Fibroblast of pulmonary artery (primary cell): ENCODE results near the gene MRC2.

Experiments
- DNase-seq: peaks from one replicate; pipeline ENCODE4 v3.0.0-alpha.2; 2010; ENCODE audit warnings: low read depth
- H3K4me3 ChIP-seq: replicated peaks from 2 replicates; pipeline ENCODE4 v1.5.1; 2011; ENCODE audit warnings: low read depth, mild to moderate bottlenecking, control low read depth, low read length, moderate library complexity
- TF ChIP-seq, protein P1 (sequence below): IDR thresholded peaks from 2 replicates; pipeline ENCODE4 v1.5.1; 2011; ENCODE audit warnings: mild to moderate bottlenecking, control low read depth, low read length, inconsistent platforms; ENCODE audit errors: missing control alignments

The MRC2 gene

DNA sequence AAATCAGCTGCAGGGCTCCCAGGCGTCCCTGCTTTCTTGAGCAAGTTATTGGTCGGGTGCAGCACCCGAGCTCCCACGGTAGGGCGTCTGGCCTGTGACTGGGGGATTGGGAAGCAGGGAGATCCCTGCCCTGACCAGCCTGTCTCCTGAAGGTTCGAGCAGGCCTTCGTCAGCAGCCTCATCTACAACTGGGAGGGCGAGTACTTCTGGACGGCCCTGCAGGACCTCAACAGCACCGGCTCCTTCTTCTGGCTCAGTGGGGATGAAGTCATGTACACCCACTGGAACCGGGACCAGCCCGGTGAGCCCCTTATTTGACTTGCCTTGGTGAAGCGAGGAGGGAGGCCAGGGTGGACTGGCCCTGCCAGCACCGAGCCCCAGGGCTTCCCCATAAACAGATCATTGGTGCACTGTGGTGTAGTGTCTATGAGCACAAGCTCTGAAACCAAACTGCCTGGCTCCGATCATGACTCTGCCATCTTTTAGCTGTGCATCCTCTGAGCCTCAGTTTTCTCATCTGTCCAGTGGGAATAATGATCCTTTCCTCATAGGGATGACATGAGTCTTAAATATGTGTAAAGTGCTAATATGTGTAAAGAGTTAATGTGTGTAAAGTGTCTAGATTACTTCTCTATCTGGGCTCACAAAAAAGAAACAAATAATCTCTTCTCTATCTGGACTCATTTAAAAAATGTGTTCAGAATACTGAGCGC lies 48.9 kb downstream of the MRC2 start:
- no peak for DNase-seq
- TF ChIP-seq, protein P1, sequence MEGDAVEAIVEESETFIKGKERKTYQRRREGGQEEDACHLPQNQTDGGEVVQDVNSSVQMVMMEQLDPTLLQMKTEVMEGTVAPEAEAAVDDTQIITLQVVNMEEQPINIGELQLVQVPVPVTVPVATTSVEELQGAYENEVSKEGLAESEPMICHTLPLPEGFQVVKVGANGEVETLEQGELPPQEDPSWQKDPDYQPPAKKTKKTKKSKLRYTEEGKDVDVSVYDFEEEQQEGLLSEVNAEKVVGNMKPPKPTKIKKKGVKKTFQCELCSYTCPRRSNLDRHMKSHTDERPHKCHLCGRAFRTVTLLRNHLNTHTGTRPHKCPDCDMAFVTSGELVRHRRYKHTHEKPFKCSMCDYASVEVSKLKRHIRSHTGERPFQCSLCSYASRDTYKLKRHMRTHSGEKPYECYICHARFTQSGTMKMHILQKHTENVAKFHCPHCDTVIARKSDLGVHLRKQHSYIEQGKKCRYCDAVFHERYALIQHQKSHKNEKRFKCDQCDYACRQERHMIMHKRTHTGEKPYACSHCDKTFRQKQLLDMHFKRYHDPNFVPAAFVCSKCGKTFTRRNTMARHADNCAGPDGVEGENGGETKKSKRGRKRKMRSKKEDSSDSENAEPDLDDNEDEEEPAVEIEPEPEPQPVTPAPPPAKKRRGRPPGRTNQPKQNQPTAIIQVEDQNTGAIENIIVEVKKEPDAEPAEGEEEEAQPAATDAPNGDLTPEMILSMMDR, result no peak

DNA sequence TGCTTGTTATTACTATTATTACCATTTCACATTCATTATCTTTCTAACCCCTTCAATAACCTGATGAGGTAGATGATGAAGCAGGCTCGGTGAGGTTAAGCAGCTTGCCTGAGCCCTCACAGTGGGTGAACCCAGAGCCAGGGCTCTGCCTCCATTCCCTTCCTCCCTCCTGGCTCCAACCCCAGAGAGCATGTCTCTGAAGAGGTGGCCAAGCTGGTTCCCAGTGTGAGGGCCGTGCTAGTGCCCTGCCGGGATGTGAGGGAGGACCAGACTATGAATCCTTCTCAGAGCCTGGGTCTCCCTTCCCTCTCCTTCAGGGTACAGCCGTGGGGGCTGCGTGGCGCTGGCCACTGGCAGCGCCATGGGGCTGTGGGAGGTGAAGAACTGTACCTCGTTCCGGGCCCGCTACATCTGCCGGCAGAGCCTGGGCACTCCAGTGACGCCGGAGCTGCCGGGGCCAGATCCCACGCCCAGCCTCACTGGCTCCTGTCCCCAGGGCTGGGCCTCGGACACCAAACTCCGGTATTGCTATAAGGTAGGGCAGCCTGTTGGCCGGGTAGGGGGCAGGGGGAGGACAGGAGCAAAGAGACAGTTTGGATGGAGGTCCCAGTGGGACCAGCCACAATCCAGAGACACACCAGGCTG lies 49.6 kb downstream of the MRC2 start:
- TF ChIP-seq, protein P1, result no peak
- no peak for DNase-seq
- no peak overlapping the region for H3K4me3 ChIP-seq

More for the DNA sequence above, 48.9 kb downstream of the MRC2 start:
- H3K4me3 ChIP-seq, result no peak overlapping the region

DNA sequence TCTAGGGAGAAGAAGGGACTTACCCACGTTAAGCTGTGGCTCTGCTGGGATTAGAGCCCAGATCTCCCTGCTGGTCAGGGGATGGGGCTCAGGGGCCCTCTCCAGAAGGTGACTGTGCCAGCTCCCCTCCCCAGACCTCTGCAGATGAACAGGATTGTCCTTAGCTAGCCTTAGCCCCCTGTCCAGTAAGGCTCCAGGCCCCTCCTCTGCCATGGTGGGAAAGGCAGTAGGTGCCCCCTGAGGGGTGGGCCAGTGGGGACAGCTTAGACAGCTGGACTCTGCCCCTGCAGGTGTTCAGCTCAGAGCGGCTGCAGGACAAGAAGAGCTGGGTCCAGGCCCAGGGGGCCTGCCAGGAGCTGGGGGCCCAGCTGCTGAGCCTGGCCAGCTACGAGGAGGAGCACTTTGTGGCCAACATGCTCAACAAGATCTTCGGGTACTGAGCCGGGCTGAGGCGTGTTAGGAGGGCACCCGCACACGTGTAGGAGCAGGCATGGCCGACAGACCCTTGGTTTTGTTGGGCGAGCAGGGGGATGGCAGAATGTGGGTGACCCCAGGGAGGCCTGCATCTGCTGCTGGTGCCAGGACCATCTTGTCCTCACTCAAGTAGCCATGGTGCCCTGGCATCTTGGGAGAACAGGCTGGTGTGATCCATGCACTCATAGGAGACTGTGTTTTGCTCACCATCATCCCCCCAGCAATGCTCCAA lies 50.9 kb downstream of the MRC2 start:
- H3K4me3 ChIP-seq, result no peak overlapping the region
- DNase-seq, result no peak
- TF ChIP-seq, protein P1, result no peak

DNA sequence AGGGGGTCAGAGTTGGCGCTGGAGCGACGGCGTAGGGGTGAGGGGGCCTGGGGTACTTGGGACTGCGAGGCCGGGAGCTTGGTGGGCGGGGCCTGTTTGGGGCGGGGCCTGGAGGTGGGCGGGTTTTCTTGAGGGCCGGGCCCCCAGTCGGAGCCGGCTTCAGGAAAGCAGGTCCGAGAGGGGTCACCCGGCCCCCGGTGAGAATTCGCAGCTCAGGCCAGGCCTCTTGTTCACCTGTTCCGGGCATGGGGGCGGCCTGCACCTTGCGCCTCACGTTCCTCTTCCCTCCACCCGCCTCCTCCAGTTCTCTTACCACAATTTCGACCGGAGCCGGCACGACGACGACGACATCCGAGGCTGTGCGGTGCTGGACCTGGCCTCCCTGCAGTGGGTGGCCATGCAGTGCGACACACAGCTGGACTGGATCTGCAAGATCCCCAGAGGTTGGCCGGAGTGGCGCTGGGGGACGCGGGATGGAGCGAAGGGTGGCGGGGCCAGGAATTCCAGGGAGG lies 52.5 kb downstream of the MRC2 start:
- no peak for DNase-seq

DNA sequence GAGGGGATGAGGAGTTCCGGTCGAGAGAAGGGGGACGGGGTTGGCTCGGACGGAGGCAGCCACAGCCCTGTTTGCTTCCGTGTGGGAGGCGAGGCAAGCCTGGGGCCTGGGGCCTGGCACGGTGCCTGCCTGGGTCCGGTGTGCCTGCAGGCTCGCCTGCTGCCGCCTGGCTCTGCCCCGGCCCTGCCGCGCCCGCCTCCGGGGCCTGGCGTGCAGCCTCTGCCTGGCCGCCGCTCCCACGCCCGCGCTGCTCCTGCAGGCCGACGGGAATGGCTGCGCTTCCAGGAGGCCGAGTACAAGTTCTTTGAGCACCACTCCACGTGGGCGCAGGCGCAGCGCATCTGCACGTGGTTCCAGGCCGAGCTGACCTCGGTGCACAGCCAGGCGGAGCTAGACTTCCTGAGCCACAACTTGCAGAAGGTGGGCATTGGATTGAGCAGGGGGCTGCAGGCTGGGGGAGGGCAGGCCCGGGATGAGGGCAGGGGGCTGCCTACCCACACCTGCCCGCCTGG lies 53.1 kb downstream of the MRC2 start:
- no peak for DNase-seq
- H3K4me3 ChIP-seq, result no peak overlapping the region
- TF ChIP-seq, protein P1, result no peak

More for the DNA sequence above, 52.5 kb downstream of the MRC2 start:
- TF ChIP-seq, protein P1, result no peak
- H3K4me3 ChIP-seq, result no peak overlapping the region

DNA sequence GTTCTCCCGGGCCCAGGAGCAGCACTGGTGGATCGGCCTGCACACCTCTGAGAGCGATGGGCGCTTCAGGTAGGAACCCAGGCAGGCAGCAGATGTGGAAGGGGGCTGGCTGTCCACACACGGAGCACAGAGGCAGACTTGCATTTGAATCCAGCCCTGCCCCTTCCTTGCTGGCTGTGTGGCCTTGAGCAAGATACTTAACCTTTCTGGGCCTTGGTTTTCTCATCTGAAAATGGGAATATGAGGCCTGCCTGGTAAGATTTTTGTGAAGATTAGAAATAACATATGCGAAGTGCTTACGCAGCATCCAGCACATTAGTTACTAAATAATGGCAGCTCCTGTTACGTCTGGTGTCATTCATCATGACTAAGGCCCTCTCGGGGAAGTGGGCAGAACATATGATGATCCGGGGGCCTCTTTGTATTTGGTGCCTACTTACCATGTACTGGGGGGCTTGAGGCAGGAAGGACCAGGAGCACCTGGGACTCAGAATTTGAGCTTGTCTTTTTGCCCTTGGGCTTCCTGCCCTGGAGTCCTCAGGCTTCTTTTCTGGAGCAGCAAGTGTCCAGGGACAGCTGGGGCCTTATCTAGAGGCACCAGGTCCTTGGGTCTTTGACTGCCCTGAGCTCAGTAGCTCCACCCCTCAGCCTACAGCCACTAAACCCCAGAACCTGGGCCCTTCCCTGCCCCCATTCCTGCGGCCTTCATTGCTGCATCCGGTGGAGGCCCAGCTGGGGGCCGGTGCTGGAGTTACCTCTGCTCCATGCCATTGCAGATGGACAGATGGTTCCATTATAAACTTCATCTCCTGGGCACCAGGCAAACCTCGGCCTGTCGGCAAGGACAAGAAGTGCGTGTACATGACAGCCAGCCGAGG lies 53.8 kb downstream of the MRC2 start:
- TF ChIP-seq, protein P1, result no peak
- H3K4me3 ChIP-seq, result no peak overlapping the region
- no peak for DNase-seq
